T-helper 2 cell treated with Interferon-gamma antibody and Interleukin-4, amounts not matched to agents 5 μg/mL and 100 μg/mL, for 36 hours (primary cell): ENCODE data around the gene PEAK3.
A peak's percentile ranks its signal among the peaks of the same experiment; 100 is the strongest.

Experiments
- DNase-seq: peaks from one replicate; pipeline ENCODE4 v3.0.0; 2021; ENCODE audit warnings: low spot score
- H3K27ac Mint-ChIP-seq: one replicate; pipeline ENCODE4 v1.8.0; 2021; ENCODE audit warnings: mild to moderate bottlenecking, mixed read lengths
- H3K27me3 Mint-ChIP-seq: one replicate; pipeline ENCODE4 v1.8.0; 2021; ENCODE audit warnings: low read depth, mixed read lengths
- H3K36me3 Mint-ChIP-seq: one replicate; pipeline ENCODE4 v1.8.0; 2021; ENCODE audit warnings: low read depth, mixed read lengths
- H3K4me1 Mint-ChIP-seq: one replicate; pipeline ENCODE4 v1.8.0; 2021; ENCODE audit warnings: low read depth, mixed read lengths
- H3K4me3 Mint-ChIP-seq: one replicate; pipeline ENCODE4 v1.8.0; 2022; ENCODE audit warnings: mild to moderate bottlenecking, moderate library complexity, mixed read lengths
- H3K9me3 Mint-ChIP-seq: one replicate; pipeline ENCODE4 v1.8.0; 2021; ENCODE audit warnings: mixed read lengths

Gene PEAK3

DNA sequence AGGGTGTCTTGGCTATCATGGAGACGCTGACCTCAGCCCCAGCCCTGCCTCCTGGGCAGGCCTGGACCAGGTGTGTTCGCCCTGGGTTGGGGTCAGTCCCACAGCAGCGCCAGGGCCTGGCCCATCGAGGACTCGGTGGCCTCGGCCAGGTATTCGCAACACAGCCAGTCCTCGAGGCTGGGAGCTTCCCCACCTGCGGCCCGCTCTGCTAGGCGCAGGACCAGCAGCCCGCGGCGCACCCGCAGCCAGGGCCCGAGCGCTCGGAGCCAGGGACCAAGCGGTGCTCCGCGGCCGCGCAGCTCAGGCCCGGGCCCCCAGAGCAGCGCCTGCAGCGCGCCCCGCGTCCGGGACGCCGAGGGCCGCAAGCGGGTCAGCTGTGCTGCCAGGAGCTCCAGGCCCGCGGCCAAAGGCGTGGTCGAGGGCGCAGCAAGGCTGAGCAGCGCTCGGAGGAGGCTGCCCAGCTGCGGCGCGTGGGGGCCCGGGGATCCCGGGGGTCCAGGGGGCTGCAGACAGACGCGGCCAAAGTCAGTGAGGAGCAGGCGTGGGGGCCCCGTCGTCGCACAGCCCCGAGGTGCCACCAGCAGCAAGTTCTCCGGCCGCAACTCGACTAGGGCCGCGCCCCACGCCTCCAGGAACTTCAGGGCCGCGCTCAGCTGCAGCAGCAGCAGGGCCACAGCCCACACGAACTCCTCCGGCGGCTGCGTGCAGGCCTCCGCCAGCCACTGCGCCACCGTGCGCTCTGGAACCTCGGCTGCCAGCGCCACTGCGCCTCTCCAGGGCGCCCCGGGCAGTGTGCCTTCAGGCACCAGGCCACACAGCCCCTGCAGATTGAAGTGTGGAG, 6.2 kb downstream of the PEAK3 start:
- Mint-ChIP-seq H3K4me1 (peaks cover 24% of the 10 kb centered on the region), H3K36me3 (peaks cover 29% of the 10 kb centered on the region), H3K9me3 (no peaks in the 10 kb centered on the region), H3K4me3 (no peak overlapping the region), H3K27me3 (no peaks in the 10 kb centered on the region), H3K27ac (no peak overlapping the region)
- DNase-seq, result no peak

DNA sequence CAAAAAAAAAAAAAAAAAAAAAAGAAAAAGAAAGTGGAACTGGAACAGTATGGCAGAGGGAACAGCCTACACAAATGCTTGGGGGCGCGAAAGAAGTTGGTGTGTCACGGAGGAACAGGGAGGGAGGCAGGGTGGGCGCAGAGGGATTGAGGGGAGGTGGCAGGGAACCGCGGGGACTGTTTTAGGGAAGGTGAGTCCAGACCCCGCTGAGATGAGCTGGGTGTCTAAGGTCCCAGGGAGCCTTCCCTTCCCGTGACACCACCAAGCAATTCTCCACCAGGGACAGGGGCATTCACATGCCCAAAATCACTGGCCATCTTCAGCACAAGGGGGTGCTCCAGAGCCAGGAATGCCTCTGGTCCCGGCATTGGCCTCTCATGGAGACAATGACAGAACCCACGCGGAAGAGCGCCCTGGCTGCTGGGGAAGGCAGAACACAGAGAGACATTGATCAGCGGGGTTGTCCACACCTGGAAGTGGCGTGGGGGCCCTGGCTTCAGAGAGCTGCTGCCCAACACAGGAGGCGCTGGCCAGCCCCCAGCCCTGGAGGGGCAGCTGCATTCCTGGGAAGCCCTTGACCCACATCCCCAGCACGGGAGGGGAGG, 6.9 kb downstream of the PEAK3 start:
- H3K27me3 Mint-ChIP-seq, result no peaks in the 10 kb centered on the region
- peak overlapping the region; percentile 60 for H3K27ac Mint-ChIP-seq
- peaks cover 24% of the 10 kb centered on the region for H3K4me1 Mint-ChIP-seq
- H3K36me3 Mint-ChIP-seq, result peaks cover 29% of the 10 kb centered on the region
- no peak for DNase-seq
- no peak overlapping the region for H3K4me3 Mint-ChIP-seq
- no peaks in the 10 kb centered on the region for H3K9me3 Mint-ChIP-seq

DNA sequence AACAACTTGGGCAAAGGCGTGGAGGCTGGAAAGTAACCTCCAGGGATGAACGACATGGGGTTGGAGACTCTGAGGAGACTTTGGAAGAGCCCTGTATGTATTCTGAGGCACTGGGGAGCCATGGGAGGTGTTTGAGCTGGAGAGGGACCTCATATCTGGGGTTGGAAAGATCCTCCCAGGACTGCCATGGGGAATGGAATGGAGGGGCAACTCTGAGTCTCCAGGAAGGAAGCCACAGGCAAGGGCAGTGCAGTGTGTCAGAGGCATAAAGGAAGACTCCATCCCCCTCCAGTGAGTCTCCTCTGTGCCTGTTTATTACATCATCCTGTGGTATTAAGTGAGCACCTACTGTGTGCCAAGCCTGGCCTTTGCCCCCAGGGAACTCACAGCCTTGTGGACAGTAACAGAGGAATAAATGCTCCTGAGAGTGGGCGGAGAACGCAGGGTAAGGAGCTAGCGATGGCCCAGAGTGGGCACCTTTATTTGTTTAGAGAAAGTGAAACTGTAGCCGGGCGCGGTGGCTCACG, 7.7 kb downstream of the PEAK3 start:
- Mint-ChIP-seq H3K9me3 (no peaks in the 10 kb centered on the region), H3K27me3 (no peaks in the 10 kb centered on the region), H3K4me1 (peaks cover 24% of the 10 kb centered on the region), H3K36me3 (peaks cover 32% of the 10 kb centered on the region), H3K4me3 (peak overlapping the region; percentile 58), H3K27ac (peak overlapping the region; percentile 79)
- DNase-seq, result no peak

DNA sequence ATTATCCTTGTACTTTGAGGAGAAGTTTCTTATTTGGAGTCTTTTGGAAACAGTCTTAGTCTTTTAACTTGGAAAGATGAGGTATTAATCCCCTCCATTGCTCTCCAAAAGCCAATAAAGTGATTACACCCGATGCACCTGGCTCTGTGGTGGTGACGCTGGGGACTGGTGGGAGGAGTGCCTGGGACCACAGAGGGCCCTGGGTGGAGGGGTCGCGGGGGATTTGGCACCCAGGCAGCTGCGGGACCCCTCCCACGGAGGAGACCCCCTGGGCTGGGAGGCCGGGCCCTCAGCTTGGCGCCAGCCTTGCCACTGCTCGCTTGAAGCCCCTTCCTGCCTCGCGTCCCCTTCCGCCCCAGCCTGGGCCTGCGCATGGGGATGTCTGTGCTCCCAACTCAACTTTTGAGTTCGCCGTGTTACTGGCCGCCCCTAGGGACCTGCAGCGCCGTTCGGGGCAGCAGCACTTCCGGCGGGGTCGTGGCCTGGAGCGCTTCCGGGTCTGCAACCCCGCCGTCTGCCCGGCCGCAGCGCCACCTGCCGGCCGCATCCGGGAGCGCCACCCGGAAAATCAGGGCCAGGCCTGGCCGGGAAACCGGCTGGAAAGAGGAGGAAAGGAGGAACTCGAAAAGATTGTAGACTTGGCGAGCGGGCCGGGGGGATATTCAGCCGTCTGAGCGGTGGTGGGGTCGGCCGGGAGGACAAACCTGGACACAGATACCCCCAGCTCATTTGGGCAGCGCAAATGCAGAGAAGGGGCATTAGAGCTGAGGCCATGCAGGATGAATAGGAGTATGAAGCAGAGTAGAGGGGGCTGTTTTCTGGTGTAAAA, 8.4 kb downstream of the PEAK3 start:
- H3K4me3 Mint-ChIP-seq, result peak overlapping the region; percentile 72
- peak; percentile 76 for DNase-seq
- H3K4me1 Mint-ChIP-seq, result peaks cover 25% of the 10 kb centered on the region
- no peaks in the 10 kb centered on the region for H3K27me3 Mint-ChIP-seq
- no peaks in the 10 kb centered on the region for H3K9me3 Mint-ChIP-seq
- peaks cover 32% of the 10 kb centered on the region for H3K36me3 Mint-ChIP-seq
- peak overlapping the region; percentile 79 for H3K27ac Mint-ChIP-seq

DNA sequence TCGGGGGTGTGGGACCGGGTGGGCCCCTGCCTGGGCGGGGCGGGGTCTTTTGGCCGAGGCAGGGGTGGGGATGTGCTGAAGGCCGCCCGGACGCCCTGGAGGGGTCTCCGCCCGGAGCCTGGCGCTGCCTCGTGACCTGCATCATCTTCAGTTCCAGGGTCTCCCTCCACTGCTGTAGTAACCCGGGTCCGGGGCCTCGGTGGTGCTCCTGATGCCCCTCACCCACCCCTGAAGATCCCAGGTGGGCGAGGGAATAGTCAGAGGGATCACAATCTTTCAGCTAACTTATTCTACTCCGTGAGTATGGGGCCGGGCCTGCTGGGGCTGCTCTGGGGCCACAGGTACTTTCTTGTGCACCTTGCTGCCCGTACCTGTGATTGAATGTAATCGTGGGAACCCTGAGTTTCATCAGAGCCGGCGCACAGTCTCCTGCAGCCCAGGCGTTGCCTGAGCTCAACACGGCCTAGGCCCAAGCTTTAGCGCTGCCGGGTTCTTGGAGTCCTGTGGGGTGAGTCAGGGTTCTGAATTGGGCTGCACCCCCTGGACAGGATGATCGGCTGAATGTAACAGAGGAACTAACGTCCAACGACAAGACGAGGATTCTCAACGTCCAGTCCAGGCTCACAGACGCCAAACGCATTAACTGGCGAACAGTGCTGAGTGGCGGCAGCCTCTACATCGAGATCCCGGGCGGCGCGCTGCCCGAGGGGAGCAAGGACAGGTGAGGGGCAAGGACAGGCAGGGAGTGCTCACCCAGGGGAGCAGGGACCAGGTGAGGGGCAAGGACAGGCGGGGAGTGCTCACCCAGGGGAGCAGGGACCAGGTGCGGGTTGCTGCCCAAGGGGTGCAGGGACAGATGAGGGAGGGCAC, 10.5 kb downstream of the PEAK3 start:
- H3K36me3 Mint-ChIP-seq, result peaks cover 32% of the 10 kb centered on the region
- no peaks in the 10 kb centered on the region for H3K9me3 Mint-ChIP-seq
- no peaks in the 10 kb centered on the region for H3K27me3 Mint-ChIP-seq
- DNase-seq, result peak; percentile 29
- H3K4me1 Mint-ChIP-seq, result peaks cover 31% of the 10 kb centered on the region
- H3K4me3 Mint-ChIP-seq, result peak overlapping the region; percentile 91
- H3K27ac Mint-ChIP-seq, result peak overlapping the region; percentile 91

DNA sequence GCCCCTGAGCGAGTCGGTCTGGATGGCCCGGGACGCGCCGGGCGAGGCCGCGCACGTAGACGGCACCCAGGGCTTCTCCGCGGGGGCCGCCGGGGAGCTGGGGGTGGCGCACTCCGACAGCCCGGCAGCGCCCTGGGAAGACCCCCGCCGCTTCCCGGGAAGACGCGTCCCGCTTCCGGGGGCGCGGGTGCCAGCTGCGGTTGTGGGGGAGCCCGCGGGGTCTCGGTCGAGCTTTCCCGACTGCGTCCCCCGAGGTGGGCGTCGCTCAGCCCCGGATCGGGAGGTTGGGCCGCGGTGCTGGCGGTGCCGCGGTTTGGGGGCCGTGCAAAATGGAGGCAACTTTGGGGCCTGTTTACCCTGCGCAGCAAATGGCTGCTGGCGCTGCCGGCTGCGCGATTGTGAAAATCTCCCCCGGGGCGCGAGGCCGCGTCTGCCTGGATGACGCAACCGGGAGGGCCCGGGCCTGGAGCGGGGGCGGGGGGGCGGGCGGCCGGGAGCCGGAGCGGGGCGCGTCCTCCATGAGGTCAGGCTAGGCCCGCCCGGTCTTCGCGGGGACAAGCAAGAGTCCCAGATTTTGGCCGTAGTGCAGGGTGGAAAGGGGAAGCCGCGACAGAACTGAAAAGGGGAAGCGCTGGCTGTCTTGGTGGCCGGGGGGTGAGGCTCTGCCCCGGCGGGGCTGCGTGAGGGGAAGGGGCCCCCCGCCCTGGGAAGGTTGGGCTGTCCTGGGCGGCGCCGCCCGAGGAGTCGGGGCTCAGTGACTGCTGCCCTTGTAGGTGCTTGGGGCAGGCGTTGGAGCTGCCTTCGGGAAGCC, 11.3 kb downstream of the PEAK3 start:
- peak; percentile 73 for DNase-seq
- H3K36me3 Mint-ChIP-seq, result peaks cover 32% of the 10 kb centered on the region
- H3K27me3 Mint-ChIP-seq, result no peaks in the 10 kb centered on the region
- H3K9me3 Mint-ChIP-seq, result no peaks in the 10 kb centered on the region
- peak overlapping the region; percentile 77 for H3K27ac Mint-ChIP-seq
- peak overlapping the region; percentile 87 for H3K4me3 Mint-ChIP-seq
- H3K4me1 Mint-ChIP-seq, result peaks cover 34% of the 10 kb centered on the region

DNA sequence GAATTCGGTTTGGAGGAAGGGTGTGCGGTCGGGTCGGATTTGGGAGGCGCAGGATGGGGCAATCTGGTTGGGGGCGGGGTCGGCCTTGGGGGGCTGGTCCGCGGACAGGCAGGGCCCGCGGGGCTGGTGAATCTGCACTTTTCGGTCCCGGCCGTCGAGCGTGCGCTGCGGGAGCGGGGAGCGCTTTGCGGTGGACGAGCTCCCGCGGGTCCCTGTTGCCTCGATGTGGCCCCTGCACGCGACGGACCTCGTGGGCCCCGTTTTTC, 11.9 kb downstream of the PEAK3 start:
- Mint-ChIP-seq H3K4me3 (peak overlapping the region; percentile 87), H3K27me3 (no peaks in the 10 kb centered on the region), H3K27ac (peak overlapping the region; percentile 89), H3K36me3 (peaks cover 31% of the 10 kb centered on the region), H3K4me1 (peaks cover 34% of the 10 kb centered on the region), H3K9me3 (no peaks in the 10 kb centered on the region)
- DNase-seq, result peak; percentile 43

DNA sequence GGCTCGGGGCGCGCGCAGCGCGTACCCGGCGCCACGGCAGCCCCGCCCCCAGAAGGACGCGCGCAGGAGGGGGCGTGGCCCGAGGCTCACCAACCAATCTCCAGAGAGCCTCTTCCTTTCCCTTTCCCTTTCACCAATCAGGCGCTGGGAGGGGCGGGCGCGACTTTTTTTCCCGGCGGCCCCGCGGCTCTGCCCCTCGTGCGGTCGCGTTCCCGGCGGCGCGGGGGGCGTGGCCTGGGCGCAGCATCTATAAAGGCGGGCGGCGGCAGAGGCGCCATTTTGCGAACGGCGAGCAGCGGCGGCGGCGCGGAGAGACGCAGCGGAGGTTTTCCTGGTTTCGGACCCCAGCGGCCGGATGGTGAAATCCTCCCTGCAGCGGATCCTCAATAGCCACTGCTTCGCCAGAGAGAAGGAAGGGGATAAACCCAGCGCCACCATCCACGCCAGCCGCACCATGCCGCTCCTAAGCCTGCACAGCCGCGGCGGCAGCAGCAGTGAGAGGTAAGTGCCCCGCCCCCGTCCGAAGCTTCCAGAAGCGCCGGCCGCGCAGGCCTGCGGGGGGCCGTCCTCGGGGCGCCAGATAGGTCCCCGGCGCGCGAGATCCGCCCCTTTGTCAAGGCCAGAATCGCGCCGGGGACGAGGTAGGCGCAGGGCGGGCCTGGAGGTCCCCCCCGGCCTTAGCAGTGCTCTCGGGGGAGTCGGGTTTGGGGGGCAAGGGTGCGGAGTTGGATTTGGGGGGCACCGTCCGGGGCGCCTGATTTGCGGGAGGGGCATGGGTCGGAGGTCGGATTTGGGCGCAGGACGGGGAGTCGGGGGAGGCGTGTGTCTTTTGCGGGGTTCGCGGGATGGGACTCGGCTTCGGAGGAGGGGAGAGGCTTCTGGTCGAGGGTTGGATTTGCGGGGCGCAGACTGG, 12.5 kb downstream of the PEAK3 start:
- Mint-ChIP-seq H3K4me3 (peak overlapping the region; percentile 87), H3K9me3 (no peaks in the 10 kb centered on the region), H3K27ac (peak overlapping the region; percentile 89), H3K27me3 (no peaks in the 10 kb centered on the region), H3K36me3 (peaks cover 28% of the 10 kb centered on the region), H3K4me1 (peaks cover 31% of the 10 kb centered on the region)
- peak; percentile 99 for DNase-seq

DNA sequence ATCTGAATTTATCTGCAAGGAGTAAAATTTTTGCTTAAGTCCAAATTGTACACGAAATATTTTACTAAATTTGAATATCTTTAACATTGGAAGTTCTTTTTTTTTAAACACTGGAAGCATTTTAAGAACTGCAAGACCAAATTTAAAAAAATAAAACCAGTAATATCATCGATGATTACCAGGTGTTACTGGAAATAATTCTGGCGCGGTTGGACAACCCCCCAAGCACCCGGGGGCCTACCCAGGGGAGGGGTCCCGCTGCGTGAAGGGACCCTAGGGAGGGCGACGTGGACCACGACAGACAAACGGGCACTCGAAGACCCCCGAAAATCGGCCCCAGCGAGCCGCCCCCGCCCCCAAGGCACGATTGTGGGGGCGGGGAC, 13.1 kb downstream of the PEAK3 start:
- Mint-ChIP-seq H3K9me3 (no peaks in the 10 kb centered on the region), H3K27me3 (no peaks in the 10 kb centered on the region), H3K27ac (peak overlapping the region; percentile 75), H3K4me3 (peak overlapping the region; percentile 87), H3K36me3 (peaks cover 22% of the 10 kb centered on the region), H3K4me1 (peaks cover 25% of the 10 kb centered on the region)
- no peak for DNase-seq

DNA sequence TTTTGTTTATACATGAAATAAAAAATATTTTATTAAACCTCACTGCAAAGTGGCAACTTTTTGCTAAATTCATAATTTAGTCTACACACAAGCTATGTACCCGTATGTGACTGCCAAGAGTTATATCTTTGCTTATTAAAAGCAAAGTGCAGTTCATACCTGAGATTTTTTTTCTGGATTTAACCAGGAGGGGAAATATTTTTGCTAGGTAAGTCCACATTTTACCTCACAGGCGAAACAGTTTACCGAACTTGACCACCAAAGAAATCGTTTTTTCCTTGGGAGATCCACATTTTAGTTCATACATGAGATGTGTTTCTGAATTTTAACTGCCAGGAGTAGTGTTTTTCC, 13.5 kb downstream of the PEAK3 start:
- Mint-ChIP-seq H3K4me1 (peaks cover 21% of the 10 kb centered on the region), H3K27me3 (no peaks in the 10 kb centered on the region), H3K27ac (peak overlapping the region; percentile 10), H3K9me3 (no peaks in the 10 kb centered on the region), H3K4me3 (peak overlapping the region; percentile 87), H3K36me3 (peaks cover 19% of the 10 kb centered on the region)
- DNase-seq, result no peak

DNA sequence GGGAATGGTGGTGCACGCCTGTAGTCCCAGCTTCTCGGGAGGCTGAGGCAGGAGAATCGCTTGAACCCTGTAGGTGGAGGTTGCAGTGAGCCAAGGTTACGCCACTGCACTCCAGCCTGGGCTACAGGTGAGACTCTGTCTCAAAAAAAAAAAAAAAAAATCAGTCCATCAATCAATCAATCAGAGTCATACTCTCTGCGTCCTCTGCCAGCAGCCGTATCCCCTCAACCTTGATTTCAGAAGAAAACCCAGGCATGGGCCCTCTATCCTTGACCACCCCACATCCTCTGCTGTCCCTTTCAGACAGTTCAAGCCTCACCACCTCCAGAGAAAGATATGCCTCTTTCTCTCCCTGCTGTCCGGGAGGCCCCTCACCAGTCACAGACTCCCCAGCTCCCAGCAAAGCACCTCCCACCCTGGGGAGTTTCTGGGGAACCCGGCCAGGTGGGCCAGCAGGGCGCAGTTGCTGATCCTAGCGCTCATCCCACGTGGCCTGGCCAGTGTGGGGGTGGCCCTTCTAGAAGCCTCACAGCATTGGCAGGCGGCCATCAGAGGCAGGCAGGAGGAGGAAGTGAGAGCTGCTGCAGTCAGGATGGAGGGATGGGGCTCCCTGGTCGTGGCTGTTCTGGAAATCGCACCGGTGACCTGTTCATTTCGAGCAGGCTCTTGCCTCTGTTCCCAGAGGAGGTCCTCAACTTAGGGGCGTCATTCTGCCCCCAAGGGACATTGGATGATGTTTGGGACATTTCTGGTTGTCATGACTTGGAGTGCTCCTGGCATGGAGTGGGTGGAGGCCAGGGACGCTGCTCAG, 15.6 kb downstream of the PEAK3 start:
- Mint-ChIP-seq H3K36me3 (peaks cover 4% of the 10 kb centered on the region), H3K4me3 (no peak overlapping the region), H3K4me1 (peaks cover 14% of the 10 kb centered on the region), H3K27me3 (no peaks in the 10 kb centered on the region), H3K9me3 (no peaks in the 10 kb centered on the region), H3K27ac (no peak overlapping the region)
- no peak for DNase-seq
